ENCODE data around the gene SLC16A14. TPM values are rescaled to one million over a fixed set of nuclear protein-coding genes. Genes with fewer than 3 reads are reported as not detected.

Gene SLC16A14
- total RNA-seq, 1 donor: under 0.01 TPM

DNA sequence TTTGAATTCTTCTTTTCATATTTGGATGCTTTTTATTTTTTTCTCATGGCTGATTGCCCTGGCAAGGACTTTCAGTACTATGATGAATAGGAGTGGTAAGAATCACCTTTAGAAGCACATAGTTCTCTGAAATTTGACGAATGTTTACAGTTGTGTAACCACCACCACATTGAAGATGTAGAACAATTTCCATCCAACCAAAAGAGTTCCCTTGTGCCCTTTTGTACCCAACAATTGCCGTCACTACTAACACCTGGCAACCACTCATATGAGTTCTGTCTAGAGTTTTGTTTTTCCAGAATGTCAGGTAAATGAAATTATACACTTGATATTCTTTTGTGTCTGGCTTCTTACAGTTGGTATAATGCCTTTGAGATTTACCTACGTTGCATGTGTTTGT, 28.7 kb upstream of the SLC16A14 start:
- H2AFZ ChIP-seq (ENCODE audit: low read length): no peak overlapping the region
- H4K20me1 ChIP-seq (ENCODE audit: insufficient read depth, low read length): no peaks in the 10 kb centered on the region
- no peak overlapping the region for H3K4me3 ChIP-seq (ENCODE audit: insufficient read depth, low read length)
- H3K36me3 ChIP-seq (ENCODE audit: insufficient read depth, low read length): no peaks in the 10 kb centered on the region
- DNase-seq (ENCODE audit: insufficient read length, low spot score, missing footprints): no peak
- H3K79me2 ChIP-seq (ENCODE audit: insufficient read depth, low read length): no peaks in the 10 kb centered on the region
- TF ChIP-seq, protein P1, sequence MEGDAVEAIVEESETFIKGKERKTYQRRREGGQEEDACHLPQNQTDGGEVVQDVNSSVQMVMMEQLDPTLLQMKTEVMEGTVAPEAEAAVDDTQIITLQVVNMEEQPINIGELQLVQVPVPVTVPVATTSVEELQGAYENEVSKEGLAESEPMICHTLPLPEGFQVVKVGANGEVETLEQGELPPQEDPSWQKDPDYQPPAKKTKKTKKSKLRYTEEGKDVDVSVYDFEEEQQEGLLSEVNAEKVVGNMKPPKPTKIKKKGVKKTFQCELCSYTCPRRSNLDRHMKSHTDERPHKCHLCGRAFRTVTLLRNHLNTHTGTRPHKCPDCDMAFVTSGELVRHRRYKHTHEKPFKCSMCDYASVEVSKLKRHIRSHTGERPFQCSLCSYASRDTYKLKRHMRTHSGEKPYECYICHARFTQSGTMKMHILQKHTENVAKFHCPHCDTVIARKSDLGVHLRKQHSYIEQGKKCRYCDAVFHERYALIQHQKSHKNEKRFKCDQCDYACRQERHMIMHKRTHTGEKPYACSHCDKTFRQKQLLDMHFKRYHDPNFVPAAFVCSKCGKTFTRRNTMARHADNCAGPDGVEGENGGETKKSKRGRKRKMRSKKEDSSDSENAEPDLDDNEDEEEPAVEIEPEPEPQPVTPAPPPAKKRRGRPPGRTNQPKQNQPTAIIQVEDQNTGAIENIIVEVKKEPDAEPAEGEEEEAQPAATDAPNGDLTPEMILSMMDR (IDR thresholded peaks at IDR 0.05; ENCODE audit: extremely low read depth, low read depth, low read length): no peak
- H3K27ac ChIP-seq (ENCODE audit: low read depth, low read length): no peak overlapping the region
- H3K9me3 ChIP-seq (ENCODE audit: low read depth, low read length): no peaks in the 10 kb centered on the region
- no peaks in the 10 kb centered on the region for H3K27me3 ChIP-seq (ENCODE audit: insufficient read depth, low read length)
- H3K4me2 ChIP-seq (ENCODE audit: insufficient read depth, low read length): no peak overlapping the region
- no peaks in the 10 kb centered on the region for H3K4me1 ChIP-seq (ENCODE audit: insufficient read depth, low read length)

DNA sequence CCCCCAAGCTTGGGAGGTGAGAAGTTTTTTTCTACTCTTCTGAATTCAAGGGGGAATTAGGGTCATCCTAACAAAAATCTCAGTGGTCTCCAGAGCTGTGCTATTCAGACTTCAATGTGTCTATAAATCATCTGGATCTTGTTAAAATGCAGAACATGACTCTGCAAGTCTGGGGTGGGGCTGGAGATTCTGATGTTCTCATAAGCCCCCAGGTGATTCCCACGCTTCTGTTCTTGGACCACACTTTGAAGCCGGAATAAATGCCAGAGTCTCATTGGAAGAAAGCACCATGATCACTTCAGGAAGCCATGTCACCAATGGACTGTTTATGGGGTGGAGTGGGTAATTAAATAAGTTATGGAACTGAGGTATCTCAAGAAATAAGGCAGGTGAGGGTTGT, 22.2 kb upstream of the SLC16A14 start:
- Histone ChIP-seq H3K27ac (ENCODE audit: low read depth, low read length) (no peak overlapping the region), H3K4me2 (ENCODE audit: insufficient read depth, low read length) (no peak overlapping the region), H3K36me3 (ENCODE audit: insufficient read depth, low read length) (no peaks in the 10 kb centered on the region), H3K4me3 (ENCODE audit: insufficient read depth, low read length) (no peak overlapping the region), H3K9me3 (ENCODE audit: low read depth, low read length) (no peaks in the 10 kb centered on the region), H2AFZ (ENCODE audit: low read length) (no peak overlapping the region), H3K27me3 (ENCODE audit: insufficient read depth, low read length) (no peaks in the 10 kb centered on the region), H4K20me1 (ENCODE audit: insufficient read depth, low read length) (no peaks in the 10 kb centered on the region), H3K79me2 (ENCODE audit: insufficient read depth, low read length) (no peaks in the 10 kb centered on the region), H3K4me1 (ENCODE audit: insufficient read depth, low read length) (no peaks in the 10 kb centered on the region)
- TF ChIP-seq, protein P1 (IDR thresholded peaks at IDR 0.05; ENCODE audit: extremely low read depth, low read depth, low read length): no peak
- no peak for DNase-seq (ENCODE audit: insufficient read length, low spot score, missing footprints)

DNA sequence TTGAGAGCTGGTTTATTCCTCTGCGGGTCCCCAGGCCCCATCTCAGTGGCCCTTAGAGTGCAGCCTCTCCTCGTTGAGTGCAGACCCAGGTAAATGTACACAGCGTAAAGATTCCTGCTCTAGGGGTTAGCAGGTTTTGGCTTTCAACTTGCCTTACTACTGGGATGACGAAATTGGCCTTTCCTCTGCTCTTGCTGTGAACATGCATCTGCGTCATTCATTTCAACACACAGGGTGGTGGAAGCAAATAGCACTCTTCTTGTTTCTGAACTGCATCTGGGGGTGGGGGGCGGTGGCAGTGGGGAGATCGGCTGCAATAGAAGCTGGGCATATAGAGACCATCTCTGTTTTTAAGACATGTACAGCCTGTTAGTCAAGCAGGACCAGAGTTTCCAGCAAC, 16.5 kb upstream of the SLC16A14 start:
- no peaks in the 10 kb centered on the region for H3K79me2 ChIP-seq (ENCODE audit: insufficient read depth, low read length)
- H3K4me1 ChIP-seq (ENCODE audit: insufficient read depth, low read length): no peaks in the 10 kb centered on the region
- no peak overlapping the region for H3K4me3 ChIP-seq (ENCODE audit: insufficient read depth, low read length)
- no peak overlapping the region for H3K27ac ChIP-seq (ENCODE audit: low read depth, low read length)
- DNase-seq (ENCODE audit: insufficient read length, low spot score, missing footprints): no peak
- H3K36me3 ChIP-seq (ENCODE audit: insufficient read depth, low read length): no peaks in the 10 kb centered on the region
- H3K9me3 ChIP-seq (ENCODE audit: low read depth, low read length): no peaks in the 10 kb centered on the region
- no peak overlapping the region for H3K4me2 ChIP-seq (ENCODE audit: insufficient read depth, low read length)
- TF ChIP-seq, protein P1 (IDR thresholded peaks at IDR 0.05; ENCODE audit: extremely low read depth, low read depth, low read length): no peak
- no peak overlapping the region for H2AFZ ChIP-seq (ENCODE audit: low read length)
- peaks cover 3% of the 10 kb centered on the region for H3K27me3 ChIP-seq (ENCODE audit: insufficient read depth, low read length)
- H4K20me1 ChIP-seq (ENCODE audit: insufficient read depth, low read length): no peaks in the 10 kb centered on the region

DNA sequence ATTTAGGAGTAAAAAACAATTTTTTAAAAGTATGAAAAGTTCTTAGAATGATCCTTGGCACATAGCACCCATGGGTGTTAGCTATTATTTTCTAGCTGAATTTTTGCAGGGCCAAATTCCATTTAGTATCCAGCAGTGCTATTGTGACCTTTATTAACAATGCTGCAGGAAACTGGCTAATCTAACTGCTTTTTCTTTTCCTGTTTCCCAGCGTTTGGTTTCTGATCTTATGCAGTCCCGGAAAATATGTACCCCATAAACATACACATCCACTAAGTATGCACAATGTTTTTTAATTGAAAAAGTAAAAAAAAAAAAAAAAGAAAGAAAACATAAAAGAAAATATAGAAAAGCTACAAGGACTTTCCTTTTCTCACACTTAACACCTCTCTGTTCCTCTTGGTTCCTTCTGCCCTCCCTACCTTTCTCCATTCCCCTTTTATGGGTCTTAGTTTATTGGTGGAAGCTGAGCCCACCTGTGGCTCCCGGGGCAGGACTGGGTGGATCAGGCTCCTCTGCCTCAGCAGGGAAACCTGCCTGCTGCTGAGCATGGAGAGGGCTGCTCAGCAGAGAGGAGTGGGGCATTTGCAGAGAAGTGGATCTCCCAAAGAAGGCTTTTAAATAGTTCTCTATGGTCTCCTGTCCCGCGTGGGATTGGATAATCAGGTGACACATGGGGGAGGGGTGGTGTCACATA, 9.3 kb upstream of the SLC16A14 start:
- no peak overlapping the region for H2AFZ ChIP-seq (ENCODE audit: low read length)
- no peaks in the 10 kb centered on the region for H3K9me3 ChIP-seq (ENCODE audit: low read depth, low read length)
- no peaks in the 10 kb centered on the region for H3K4me1 ChIP-seq (ENCODE audit: insufficient read depth, low read length)
- no peaks in the 10 kb centered on the region for H4K20me1 ChIP-seq (ENCODE audit: insufficient read depth, low read length)
- TF ChIP-seq, protein P1 (IDR thresholded peaks at IDR 0.05; ENCODE audit: extremely low read depth, low read depth, low read length): no peak
- no peak overlapping the region for H3K4me2 ChIP-seq (ENCODE audit: insufficient read depth, low read length)
- no peak overlapping the region for H3K4me3 ChIP-seq (ENCODE audit: insufficient read depth, low read length)
- no peaks in the 10 kb centered on the region for H3K36me3 ChIP-seq (ENCODE audit: insufficient read depth, low read length)
- H3K79me2 ChIP-seq (ENCODE audit: insufficient read depth, low read length): no peaks in the 10 kb centered on the region
- H3K27me3 ChIP-seq (ENCODE audit: insufficient read depth, low read length): no peaks in the 10 kb centered on the region
- DNase-seq (ENCODE audit: insufficient read length, low spot score, missing footprints): no peak
- no peak overlapping the region for H3K27ac ChIP-seq (ENCODE audit: low read depth, low read length)

All from osteoblast (primary cell).